ENCODE measurements around the gene ARHGAP24. TPM values are rescaled to one million over a fixed set of nuclear protein-coding genes. Genes with fewer than 3 reads are reported as not detected.

The ARHGAP24 gene
- total RNA-seq, 1 donor from 2014 or later: 11.1 TPM

DNA sequence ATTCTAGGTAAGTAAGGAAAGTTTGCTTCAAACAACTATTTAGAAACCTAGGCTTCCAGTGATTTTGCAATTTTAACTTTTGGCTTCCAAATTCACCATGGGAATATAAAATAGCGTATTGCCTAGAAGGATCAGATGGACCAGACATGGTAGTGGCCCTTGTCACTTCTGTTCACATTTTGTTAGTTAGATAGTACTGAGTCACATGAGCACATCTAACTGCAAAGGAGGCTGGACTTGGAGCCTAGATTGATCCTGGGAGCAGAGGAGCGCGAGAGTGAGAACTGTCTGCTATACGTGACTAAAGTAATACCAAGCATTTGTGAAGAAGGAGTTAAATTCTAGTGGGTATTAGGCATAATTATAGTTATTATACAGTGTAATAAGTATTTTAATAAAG lies 102.4 kb downstream of the ARHGAP24 start:
- no peak for FAIRE-seq
- TF ChIP-seq, protein P1, sequence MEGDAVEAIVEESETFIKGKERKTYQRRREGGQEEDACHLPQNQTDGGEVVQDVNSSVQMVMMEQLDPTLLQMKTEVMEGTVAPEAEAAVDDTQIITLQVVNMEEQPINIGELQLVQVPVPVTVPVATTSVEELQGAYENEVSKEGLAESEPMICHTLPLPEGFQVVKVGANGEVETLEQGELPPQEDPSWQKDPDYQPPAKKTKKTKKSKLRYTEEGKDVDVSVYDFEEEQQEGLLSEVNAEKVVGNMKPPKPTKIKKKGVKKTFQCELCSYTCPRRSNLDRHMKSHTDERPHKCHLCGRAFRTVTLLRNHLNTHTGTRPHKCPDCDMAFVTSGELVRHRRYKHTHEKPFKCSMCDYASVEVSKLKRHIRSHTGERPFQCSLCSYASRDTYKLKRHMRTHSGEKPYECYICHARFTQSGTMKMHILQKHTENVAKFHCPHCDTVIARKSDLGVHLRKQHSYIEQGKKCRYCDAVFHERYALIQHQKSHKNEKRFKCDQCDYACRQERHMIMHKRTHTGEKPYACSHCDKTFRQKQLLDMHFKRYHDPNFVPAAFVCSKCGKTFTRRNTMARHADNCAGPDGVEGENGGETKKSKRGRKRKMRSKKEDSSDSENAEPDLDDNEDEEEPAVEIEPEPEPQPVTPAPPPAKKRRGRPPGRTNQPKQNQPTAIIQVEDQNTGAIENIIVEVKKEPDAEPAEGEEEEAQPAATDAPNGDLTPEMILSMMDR (IDR thresholded peaks at IDR 0.05; ENCODE audit: insufficient read depth, low read length, severe bottlenecking): no peak
- H3K36me3 ChIP-seq (ENCODE audit: control insufficient read depth, insufficient read depth, low read length): no peaks in the 10 kb centered on the region
- H3K4me3 ChIP-seq (ENCODE audit: low read depth, low read length): no peak overlapping the region
- no peak for DNase-seq (ENCODE audit: low read depth)
- no peaks in the 10 kb centered on the region for H3K27me3 ChIP-seq (ENCODE audit: control insufficient read depth, insufficient read depth, low read length)

DNA sequence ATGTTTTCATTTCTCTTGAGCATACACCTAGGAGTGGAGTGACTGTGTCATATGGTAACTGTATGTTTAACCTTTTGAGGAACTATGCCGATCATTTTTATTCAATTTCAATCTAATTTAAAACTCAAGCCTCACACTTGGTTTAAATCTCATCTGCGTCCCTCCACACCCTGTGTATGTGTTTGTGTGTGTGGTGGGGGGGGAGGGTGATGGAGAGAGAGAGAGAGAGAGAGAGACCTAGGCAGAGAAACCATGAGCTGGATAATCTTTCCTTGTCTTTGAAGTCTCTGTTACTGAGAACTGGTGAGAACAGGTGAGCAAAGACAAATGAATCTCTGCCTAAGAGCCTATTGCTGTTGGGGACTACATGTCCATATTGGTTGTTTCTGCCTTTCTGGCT lies 105.0 kb downstream of the ARHGAP24 start:
- H3K27me3 ChIP-seq (ENCODE audit: control insufficient read depth, insufficient read depth, low read length): no peaks in the 10 kb centered on the region
- H3K4me3 ChIP-seq (ENCODE audit: low read depth, low read length): no peak overlapping the region
- DNase-seq (ENCODE audit: low read depth) (no peak), FAIRE-seq (no peak)
- H3K36me3 ChIP-seq (ENCODE audit: control insufficient read depth, insufficient read depth, low read length): no peaks in the 10 kb centered on the region
- TF ChIP-seq, protein P1 (IDR thresholded peaks at IDR 0.05; ENCODE audit: insufficient read depth, low read length, severe bottlenecking): no peak

DNA sequence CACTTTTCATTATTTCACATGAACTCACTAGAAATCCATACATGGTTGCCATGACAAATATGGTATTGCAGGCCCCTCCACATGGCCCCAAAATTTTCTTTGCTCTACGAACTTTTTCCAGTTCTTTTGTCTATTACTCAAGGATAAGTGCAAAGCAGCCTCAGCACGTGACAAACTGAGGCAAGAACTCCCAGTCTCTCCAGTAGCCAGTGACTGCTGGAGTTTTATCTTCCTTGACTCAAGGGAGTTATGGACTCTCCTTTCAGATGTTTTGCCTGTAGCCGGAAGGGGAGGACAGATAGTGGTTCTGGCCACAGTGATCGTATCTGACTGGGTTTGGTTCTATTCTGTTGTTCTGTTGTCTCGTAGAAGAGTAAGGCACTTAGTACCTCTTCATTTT lies 105.5 kb downstream of the ARHGAP24 start:
- no peaks in the 10 kb centered on the region for H3K36me3 ChIP-seq (ENCODE audit: control insufficient read depth, insufficient read depth, low read length)
- H3K4me3 ChIP-seq (ENCODE audit: low read depth, low read length): no peak overlapping the region
- H3K27me3 ChIP-seq (ENCODE audit: control insufficient read depth, insufficient read depth, low read length): no peaks in the 10 kb centered on the region
- TF ChIP-seq, protein P1 (IDR thresholded peaks at IDR 0.05; ENCODE audit: insufficient read depth, low read length, severe bottlenecking): no peak
- FAIRE-seq: no peak
- DNase-seq (ENCODE audit: low read depth): no peak

DNA sequence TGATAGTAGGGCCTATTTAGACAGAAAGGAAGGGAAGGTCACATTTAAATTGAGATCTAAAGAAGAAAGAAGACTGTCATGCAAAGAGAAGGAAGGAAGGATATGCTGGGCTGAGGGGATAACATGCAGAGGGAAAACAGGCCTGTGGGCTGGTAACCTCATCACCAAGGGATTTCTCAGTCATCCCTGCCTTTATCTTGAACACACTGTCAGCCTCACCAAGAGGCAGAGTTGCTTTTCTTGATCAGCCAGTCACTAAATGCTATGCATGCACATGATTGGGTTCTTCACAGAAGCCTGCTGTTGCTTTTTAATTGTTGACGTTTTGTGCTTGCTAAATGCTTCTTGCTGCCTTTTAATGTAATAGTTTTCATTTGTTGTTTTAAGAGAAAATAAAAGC lies 113.0 kb downstream of the ARHGAP24 start:
- Histone ChIP-seq H3K36me3 (ENCODE audit: control insufficient read depth, insufficient read depth, low read length) (no peaks in the 10 kb centered on the region), H3K4me3 (ENCODE audit: low read depth, low read length) (no peak overlapping the region), H3K27me3 (ENCODE audit: control insufficient read depth, insufficient read depth, low read length) (no peaks in the 10 kb centered on the region)
- FAIRE-seq: no peak
- TF ChIP-seq, protein P1 (IDR thresholded peaks at IDR 0.05; ENCODE audit: insufficient read depth, low read length, severe bottlenecking): no peak
- DNase-seq (ENCODE audit: low read depth): no peak

DNA sequence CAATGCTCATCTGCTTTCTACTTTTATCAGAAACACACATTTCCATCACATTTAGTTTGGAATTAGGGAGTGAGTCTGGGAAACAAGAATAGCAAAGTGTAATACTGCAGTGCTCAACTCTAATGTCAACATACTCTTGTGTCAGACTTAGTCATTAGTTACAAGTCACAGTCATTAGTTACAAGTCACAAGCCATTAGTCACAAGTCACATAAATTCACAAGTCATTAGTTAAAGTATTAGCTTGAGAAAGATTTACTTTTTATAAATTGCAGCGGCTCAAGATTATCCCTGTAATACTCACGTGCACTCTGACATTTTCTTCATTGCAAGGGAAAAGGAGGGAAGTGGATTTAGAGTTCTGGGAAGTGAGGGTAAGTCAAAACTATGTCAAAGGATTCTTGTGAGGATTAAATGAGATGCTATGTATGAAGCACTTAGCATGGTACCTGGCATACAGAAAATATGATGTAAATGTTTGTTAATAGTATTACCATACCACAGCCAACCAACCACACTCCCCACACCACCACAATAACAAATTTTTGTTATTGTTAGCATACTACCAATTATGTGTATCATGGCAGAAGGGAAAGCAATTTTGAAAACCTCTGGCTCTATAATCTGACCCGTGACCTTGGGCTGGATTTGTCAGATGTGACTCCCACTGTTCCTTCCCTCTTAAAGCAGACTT lies 116.6 kb downstream of the ARHGAP24 start:
- Histone ChIP-seq H3K27me3 (ENCODE audit: control insufficient read depth, insufficient read depth, low read length) (no peaks in the 10 kb centered on the region), H3K4me3 (ENCODE audit: low read depth, low read length) (no peak overlapping the region), H3K36me3 (ENCODE audit: control insufficient read depth, insufficient read depth, low read length) (no peaks in the 10 kb centered on the region)
- DNase-seq (ENCODE audit: low read depth) (peak; percentile 69), FAIRE-seq (no peak)
- TF ChIP-seq, protein P1 (IDR thresholded peaks at IDR 0.05; ENCODE audit: insufficient read depth, low read length, severe bottlenecking): no peak

All from bronchial epithelial cell (primary cell).